AG09319 (cell line): ENCODE measurements around the gene VPS26C.

Source experiments
- DNase-seq: peaks from one replicate; pipeline ENCODE4 v3.0.0-alpha.2; 2010; ENCODE audit warnings: low read depth; ENCODE audit errors: extremely low read depth
- CTCF ChIP-seq: IDR thresholded peaks from 2 replicates; pipeline ENCODE4 v1.5.1; 2011; ENCODE audit warnings: low read depth, mild to moderate bottlenecking, inconsistent platforms, low read length, moderate library complexity

The VPS26C gene

GRCh38 chr21:37186983-37187382 lies 80.2 kb downstream of the VPS26C start:
- DNase-seq, result no peak
- no peak for TF ChIP-seq CTCF

- no peak for TF ChIP-seq CTCF
- DNase-seq, result no peak
These were observed 82.1 kb downstream of the VPS26C start for GRCh38 chr21:37184784-37185593.

GRCh38 chr21:37183749-37184148 lies 83.4 kb downstream of the VPS26C start:
- no peak for TF ChIP-seq CTCF
- DNase-seq, result no peak

GRCh38 chr21:37182222-37182621 lies 84.9 kb downstream of the VPS26C start:
- TF ChIP-seq CTCF, result no peak
- DNase-seq, result no peak

- TF ChIP-seq CTCF, result no peak
- no peak for DNase-seq
These were observed 86.1 kb downstream of the VPS26C start for GRCh38 chr21:37181059-37181458.

- TF ChIP-seq CTCF, result no peak
- DNase-seq, result no peak
These were observed 90.4 kb downstream of the VPS26C start for GRCh38 chr21:37176716-37177115.
